WTC11 (cell line): ENCODE data around the gene RGL4.

Source experiments
- ATF3 ChIP-seq: sonication (generic); formaldehyde crosslinking; conservative IDR thresholded peaks from 2 replicates; pipeline ENCODE4 v1.8.1; 2022; ENCODE audit warnings: mild to moderate bottlenecking, missing genetic modification reagents
- CTCF ChIP-seq: fragments of 200-600 bp; IDR thresholded peaks from 2 replicates; pipeline ENCODE4 v1.8.0; 2022; ENCODE audit warnings: antibody characterized with exemption
- E2F5 ChIP-seq: sonication (generic); formaldehyde crosslinking; IDR thresholded peaks from 2 replicates; pipeline ENCODE4 v1.8.1; 2022; ENCODE audit warnings: mild to moderate bottlenecking, moderate library complexity, missing genetic modification reagents
- ELF4 ChIP-seq: sonication (generic); formaldehyde crosslinking; IDR thresholded peaks from 2 replicates; pipeline ENCODE4 v1.8.1; 2022; ENCODE audit warnings: low read depth, mild to moderate bottlenecking, moderate library complexity, missing genetic modification reagents
- ETV6 ChIP-seq: sonication (generic); formaldehyde crosslinking; IDR thresholded peaks from 2 replicates; pipeline ENCODE4 v1.8.1; 2022; ENCODE audit warnings: mild to moderate bottlenecking, missing genetic modification reagents
- GTF2I ChIP-seq: fragments of 250-450 bp; sonication (Bioruptor Pico); conservative IDR thresholded peaks from 2 replicates; pipeline ENCODE4 v1.4.0; 2021; ENCODE audit warnings: mild to moderate bottlenecking
- HMGXB4 ChIP-seq: sonication (generic); formaldehyde crosslinking; IDR thresholded peaks from 2 replicates; pipeline ENCODE4 v1.8.1; 2023; ENCODE audit warnings: mild to moderate bottlenecking, moderate library complexity, missing genetic modification reagents
- MAX ChIP-seq: sonication (generic); formaldehyde crosslinking; IDR thresholded peaks from 2 replicates; pipeline ENCODE4 v1.8.0; 2022; ENCODE audit warnings: mild to moderate bottlenecking, missing genetic modification reagents
- NFYB ChIP-seq: sonication (generic); formaldehyde crosslinking; conservative IDR thresholded peaks from 2 replicates; pipeline ENCODE4 v1.8.0; 2022; ENCODE audit warnings: low read depth, missing genetic modification reagents
- NR3C1 ChIP-seq: sonication (generic); formaldehyde crosslinking; conservative IDR thresholded peaks from 2 replicates; pipeline ENCODE4 v1.8.1; 2023; ENCODE audit warnings: low read depth, mild to moderate bottlenecking, missing genetic modification reagents
- SP1 ChIP-seq: sonication (generic); formaldehyde crosslinking; conservative IDR thresholded peaks from 2 replicates; pipeline ENCODE4 v1.8.1; 2022; ENCODE audit warnings: missing genetic modification reagents
- ZBTB43 ChIP-seq: sonication (generic); formaldehyde crosslinking; IDR thresholded peaks from 2 replicates; pipeline ENCODE4 v1.8.1; 2023; ENCODE audit warnings: mild to moderate bottlenecking, missing genetic modification reagents
- ZNF416 ChIP-seq: fragments of 250-450 bp; sonication (Bioruptor Pico); IDR thresholded peaks from 2 replicates; pipeline ENCODE4 v1.9.0; 2021; ENCODE audit warnings: mild to moderate bottlenecking, inconsistent platforms

GRCh38 chr22:23737696-23738095 lies 46.9 kb downstream of the RGL4 start:
- TF ChIP-seq CTCF, result no peak
- no peak for TF ChIP-seq E2F5 (CRISPR knock-in tag)
- TF ChIP-seq ZBTB43, result no peak
- TF ChIP-seq NFYB, result no peak
- TF ChIP-seq MAX (CRISPR knock-in tag), result no peak
- TF ChIP-seq ATF3 (CRISPR knock-in tag), result no peak
- no peak for TF ChIP-seq ETV6
- TF ChIP-seq GTF2I (CRISPR knock-in tag), result no peak
- no peak for TF ChIP-seq ELF4 (CRISPR knock-in tag)
- TF ChIP-seq SP1, result no peak
- TF ChIP-seq NR3C1 (CRISPR knock-in tag), result no peak
- no peak for TF ChIP-seq ZNF416 (CRISPR knock-in tag)
- TF ChIP-seq HMGXB4 (CRISPR knock-in tag), result no peak
